Ureter (tissue), 1 donor: ENCODE data around the gene AKR1B1. TPM values are rescaled to one million over a fixed set of nuclear protein-coding genes. Genes with fewer than 3 reads are reported as not detected.

Source experiments
- DNase-seq: peaks from one replicate; pipeline ENCODE4 v3.0.0-alpha.2; 2020; ENCODE audit warnings: low spot score
- total RNA-seq: library from RNA; stranded (reverse); gene quantifications from one replicate; pipeline ENCODE4 v1.2.4, GENCODE V29; 2023
- donor health status: DM: yes; HTN: yes; CAD: no.

AKR1B1 gene
- total RNA-seq, 1 donor from 2014 or later, result 66.6 TPM

DNA sequence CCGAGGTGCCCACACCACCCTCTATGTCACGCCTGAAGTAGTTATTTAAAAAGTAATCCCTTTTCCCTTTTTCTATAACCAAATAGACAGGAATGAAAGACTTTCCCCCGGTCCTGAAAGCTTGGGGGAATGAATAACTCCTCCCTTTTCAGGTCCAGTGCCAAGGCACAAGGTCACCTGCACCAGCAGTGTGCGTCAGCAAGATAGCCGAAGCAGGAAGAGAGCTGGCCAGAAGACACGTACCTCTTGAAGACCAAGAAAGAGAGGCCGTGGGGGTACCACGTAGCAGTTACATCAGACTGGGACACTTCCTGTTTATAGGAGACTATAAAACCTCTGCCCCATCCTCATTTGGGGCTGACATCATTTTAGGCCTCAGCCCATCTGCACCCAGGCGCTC lies 10.7 kb upstream of the AKR1B1 start:
- DNase-seq, result no peak

DNA sequence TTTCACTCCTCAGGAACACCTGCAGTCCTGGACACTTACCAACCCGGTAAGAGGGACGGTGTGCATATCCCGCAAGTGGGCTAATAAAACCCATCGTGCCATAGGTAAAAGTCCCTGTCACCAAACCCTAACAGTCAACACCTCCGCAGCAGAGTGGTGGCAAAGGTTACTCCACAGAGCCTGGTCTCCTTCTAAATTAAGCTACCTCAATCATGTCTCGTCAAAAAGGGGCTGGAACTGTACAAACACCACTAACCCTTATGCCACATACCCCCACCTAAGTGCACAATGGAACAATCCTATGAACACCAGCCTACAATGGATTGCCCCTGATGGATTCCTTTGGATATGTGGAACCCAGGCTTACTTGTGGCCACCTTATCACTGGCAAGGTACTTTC lies 9.6 kb upstream of the AKR1B1 start:
- DNase-seq, result no peak

- DNase-seq, result no peak
Measured at GRCh38 chr7:134468054-134468453, 9.2 kb upstream of the AKR1B1 start.

- DNase-seq, result no peak
Measured at GRCh38 chr7:134465491-134465890, 6.6 kb upstream of the AKR1B1 start.

GRCh38 chr7:134464496-134464895 lies 5.6 kb upstream of the AKR1B1 start:
- no peak for DNase-seq

GRCh38 chr7:134463751-134464150 lies 4.9 kb upstream of the AKR1B1 start:
- DNase-seq, result no peak

GRCh38 chr7:134462337-134462925 lies 3.5 kb upstream of the AKR1B1 start:
- no peak for DNase-seq

- no peak for DNase-seq
Measured at GRCh38 chr7:134461916-134462315, 3.0 kb upstream of the AKR1B1 start.

- DNase-seq, result no peak
Measured at GRCh38 chr7:134459981-134460380, 1.1 kb upstream of the AKR1B1 start.

GRCh38 chr7:134458341-134458805 lies 527 bp downstream of the AKR1B1 start:
- peak; percentile 63 for DNase-seq

- no peak for DNase-seq
Measured at GRCh38 chr7:134457210-134457609, 1.7 kb downstream of the AKR1B1 start.

- DNase-seq, result no peak
Measured at GRCh38 chr7:134454277-134454676, 4.6 kb downstream of the AKR1B1 start.

DNA sequence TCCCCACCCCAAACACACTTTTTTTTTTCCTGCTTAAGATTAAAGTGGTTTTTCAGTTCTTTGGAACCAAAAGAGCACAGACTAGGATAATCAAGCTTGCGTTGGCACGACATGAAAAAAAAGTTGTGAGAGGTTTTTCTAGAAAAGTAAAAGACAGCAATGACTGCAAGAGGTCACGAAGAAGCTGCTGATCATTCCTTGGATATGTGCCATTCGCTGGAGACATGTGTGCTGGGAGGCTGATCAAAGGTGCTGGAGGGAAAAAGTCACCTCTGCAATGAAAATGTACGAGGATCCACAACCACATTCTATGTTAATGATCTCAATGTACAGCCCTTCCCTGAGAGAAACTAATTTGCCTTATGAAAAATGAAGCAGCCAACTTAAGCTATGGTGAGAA lies 5.4 kb downstream of the AKR1B1 start:
- no peak for DNase-seq

DNA sequence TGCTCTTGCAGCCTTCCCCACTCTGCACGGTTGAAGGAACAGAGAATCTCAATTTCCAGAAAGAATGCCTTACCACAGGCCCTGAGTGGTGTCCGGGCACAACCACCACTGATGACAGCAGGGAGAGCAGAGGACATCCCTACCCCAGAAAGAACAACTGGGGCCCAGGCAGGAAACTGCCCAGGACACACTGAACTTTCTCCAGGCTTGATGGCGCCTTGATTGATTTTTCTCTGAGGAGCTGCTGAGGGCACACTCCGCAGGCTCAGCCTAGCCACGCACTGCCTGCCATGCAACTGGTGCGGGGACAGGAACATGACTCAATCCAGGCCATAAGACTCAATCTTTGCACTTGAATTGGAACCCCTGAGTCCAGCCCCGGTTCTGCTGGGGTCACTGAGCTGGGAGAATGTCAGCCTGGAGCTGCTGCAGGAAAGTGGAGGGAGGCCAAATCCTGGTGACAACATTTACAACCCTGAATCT lies 5.9 kb downstream of the AKR1B1 start:
- DNase-seq, result no peak

DNA sequence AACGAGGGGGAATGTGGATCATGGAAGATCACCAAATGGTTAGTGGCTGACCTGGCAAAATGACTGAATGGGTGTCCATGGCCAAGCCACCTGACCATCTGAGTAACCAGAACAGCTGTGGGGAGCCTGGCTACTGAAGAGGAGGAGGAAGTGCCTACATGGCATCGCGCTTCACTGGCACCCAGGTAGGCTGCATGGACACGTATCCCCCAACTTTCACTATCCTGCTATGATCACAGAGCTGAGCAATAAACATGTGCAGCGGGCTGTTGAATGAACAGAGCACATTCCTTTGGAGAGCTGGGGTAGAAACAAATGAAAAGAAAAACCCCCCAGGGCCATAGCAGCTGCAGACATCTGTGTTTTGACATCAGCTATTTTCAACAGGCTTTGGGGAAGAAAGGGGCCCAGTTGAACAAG lies 6.5 kb downstream of the AKR1B1 start:
- no peak for DNase-seq

DNA sequence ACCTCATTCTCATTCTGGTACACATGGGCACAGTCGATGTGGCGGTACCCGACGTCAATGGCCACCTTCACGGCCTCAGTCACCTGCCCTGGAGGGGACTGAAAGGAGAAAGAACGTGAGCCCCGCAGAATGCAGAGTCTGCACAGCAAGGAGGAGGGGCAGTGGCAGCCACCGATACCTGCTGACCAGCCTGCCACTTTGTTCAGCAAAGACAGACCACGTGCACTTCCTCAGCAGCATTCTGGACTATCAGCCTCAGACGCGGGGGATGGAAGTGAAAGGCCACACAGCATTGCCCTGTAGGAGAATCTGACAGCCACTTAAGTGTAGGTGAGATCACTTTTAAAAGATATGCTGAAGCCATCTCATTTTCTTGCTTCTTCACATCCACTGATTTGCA lies 7.2 kb downstream of the AKR1B1 start:
- DNase-seq, result no peak

DNA sequence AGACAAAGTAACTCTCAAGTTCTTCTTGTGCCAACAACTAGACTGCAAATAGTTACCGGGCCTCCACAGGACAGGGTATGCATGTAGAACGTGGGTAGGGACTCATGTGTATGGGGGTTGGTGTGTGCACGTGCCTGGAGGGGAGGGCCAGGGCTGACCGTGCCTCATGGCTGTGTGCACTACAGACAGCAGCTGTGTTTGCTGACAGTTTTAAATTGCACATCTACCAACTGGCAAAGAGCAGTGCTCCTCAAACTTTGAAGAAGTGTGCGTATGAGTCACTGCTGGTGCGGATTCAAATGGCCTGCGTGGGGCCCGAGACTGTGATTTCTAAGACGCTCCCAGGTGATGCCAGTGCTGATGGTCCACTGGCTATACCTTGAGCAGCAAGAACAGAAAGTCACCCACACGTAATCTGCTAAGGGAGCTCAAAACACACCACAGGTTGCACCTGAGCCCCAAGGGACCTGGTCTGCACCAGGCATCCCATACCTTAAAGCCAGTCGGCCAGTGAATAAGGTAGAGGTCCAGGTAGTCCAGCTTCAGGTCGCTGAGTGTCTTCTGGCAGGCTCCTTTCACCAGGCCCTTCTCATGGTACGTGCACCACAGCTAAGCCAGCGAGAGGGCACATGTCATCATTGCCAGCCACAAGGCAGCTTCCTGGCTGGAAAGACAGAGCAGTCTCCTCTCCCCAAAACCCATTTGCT lies 8.5 kb downstream of the AKR1B1 start:
- no peak for DNase-seq

DNA sequence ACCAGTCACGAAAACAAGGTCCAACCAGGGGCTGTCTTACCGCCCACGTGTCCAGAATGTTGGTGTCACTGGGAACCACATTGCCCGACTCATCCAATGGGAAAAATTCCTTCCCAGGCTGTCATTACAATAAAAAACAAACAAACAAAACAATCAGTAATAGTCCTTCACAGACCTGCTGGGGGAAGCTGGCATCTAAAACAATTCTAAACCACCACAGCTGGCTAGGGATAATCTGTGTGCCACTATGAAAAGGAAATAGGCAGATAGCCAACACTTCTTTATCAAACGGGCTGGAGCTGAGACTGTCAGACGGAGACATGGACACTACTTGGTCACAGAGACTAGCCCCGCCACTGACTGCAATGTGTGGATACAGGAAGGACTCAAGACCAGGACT lies 9.2 kb downstream of the AKR1B1 start:
- DNase-seq, result no peak

DNA sequence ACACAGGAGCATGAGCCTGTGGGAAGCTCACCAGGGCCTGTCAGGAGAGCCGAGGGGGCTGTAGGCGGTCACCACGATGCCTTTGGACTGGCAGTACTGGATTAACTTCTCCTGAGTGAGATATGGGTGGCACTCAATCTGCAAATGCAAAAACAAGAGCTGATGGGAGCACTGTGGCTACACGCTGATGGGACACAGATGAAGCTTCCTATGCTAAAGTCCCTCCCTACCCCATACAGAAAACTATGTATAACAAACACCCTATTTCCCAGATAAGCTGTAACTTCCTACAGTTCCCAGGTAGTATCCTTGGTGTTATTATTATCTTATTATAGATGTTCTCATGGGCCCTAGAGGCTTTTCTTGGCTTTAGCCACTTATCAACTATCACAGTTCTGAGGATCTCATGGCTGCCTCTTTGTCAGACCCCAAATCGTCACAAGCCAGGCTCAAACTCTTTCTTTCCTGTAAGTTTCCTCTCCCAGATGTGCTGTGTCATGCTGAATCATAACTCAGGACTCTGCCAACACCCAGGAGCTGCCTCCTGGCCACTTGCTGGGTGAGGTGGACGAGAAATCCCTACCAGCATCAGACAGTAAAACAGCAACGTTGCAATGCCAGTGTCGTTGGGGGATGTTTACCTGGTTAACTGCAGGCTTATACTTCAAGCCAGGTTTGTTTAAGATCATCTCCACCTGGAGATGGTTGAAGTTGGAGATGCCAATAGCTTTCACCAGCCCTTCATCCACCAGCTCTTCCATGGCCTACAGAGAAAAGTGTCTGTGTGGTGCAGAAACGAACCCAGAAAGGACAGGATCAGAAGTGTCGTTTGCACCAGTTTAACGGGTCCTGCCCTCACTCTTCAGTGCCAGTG lies 10.3 kb downstream of the AKR1B1 start:
- no peak for DNase-seq

GRCh38 chr7:134447383-134447782 lies 11.5 kb downstream of the AKR1B1 start:
- DNase-seq, result no peak

- DNase-seq, result no peak
Measured at GRCh38 chr7:134446923-134447322, 12.0 kb downstream of the AKR1B1 start.

- DNase-seq, result no peak
Measured at GRCh38 chr7:134446446-134446845, 12.5 kb downstream of the AKR1B1 start.

GRCh38 chr7:134444961-134445315 lies 14.0 kb downstream of the AKR1B1 start:
- DNase-seq, result no peak
